Right hindlimb (tissue), 1 donor: ENCODE results near the gene FAM120AOS.
A peak's percentile ranks its signal among the peaks of the same experiment; 100 is the strongest.
"Not testable (repeated sequence)": the region's sequence is repeated elsewhere in the genome, so short reads cannot be mapped to it uniquely, and the experiment has no call there.

Experiments used
- DNase-seq: peaks from one replicate; pipeline ENCODE4 v3.0.0-alpha.2; 2018

The FAM120AOS gene

GRCh38 chr9:93466416-93467061 lies 13.2 kb upstream of the FAM120AOS start:
- no peak for DNase-seq

- no peak for DNase-seq
Observed at GRCh38 chr9:93465855-93466254, 12.5 kb upstream of the FAM120AOS start.

- no peak for DNase-seq
Observed at GRCh38 chr9:93464876-93465275, 11.5 kb upstream of the FAM120AOS start.

- DNase-seq = no peak
Observed at GRCh38 chr9:93464395-93464794, 11.0 kb upstream of the FAM120AOS start.

- DNase-seq = no peak
Observed at GRCh38 chr9:93463638-93464248, 10.4 kb upstream of the FAM120AOS start.

GRCh38 chr9:93461821-93462220 lies 8.4 kb upstream of the FAM120AOS start:
- DNase-seq = no peak

GRCh38 chr9:93461414-93461743 lies 8.0 kb upstream of the FAM120AOS start:
- DNase-seq = no peak

- no peak for DNase-seq
Observed at GRCh38 chr9:93460689-93461413, 7.5 kb upstream of the FAM120AOS start.

- DNase-seq = no peak
Observed at GRCh38 chr9:93459432-93459847, 6.1 kb upstream of the FAM120AOS start.

GRCh38 chr9:93458712-93459111 lies 5.3 kb upstream of the FAM120AOS start:
- DNase-seq = no peak

- no peak for DNase-seq
Observed at GRCh38 chr9:93457006-93457405, 3.6 kb upstream of the FAM120AOS start.

GRCh38 chr9:93456504-93456903 lies 3.1 kb upstream of the FAM120AOS start:
- DNase-seq = no peak

GRCh38 chr9:93456022-93456421 lies 2.6 kb upstream of the FAM120AOS start:
- no peak for DNase-seq

GRCh38 chr9:93452710-93453046 lies 703 bp downstream of the FAM120AOS start:
- DNase-seq = no peak

- peak; percentile 57 for DNase-seq
Observed at GRCh38 chr9:93451849-93452709, 1.3 kb downstream of the FAM120AOS start.

GRCh38 chr9:93450945-93451815 lies 2.2 kb downstream of the FAM120AOS start, which contains the start of gene FAM120A:
TSS of gene FAM120A (plus strand) at chr9:93451685. CDS start at chr9:93451916, 231 bp downstream.
- peak; percentile 86 for DNase-seq

GRCh38 chr9:93447655-93448054 lies 5.7 kb downstream of the FAM120AOS start:
- DNase-seq = no peak

GRCh38 chr9:93446073-93446472 lies 7.3 kb downstream of the FAM120AOS start:
- no peak for DNase-seq

GRCh38 chr9:93440896-93441580 lies 12.3 kb downstream of the FAM120AOS start:
- no peak for DNase-seq

- DNase-seq = not testable (repeated sequence)
Observed at GRCh38 chr9:93439301-93439700, 14.1 kb downstream of the FAM120AOS start.

GRCh38 chr9:93437996-93438395 lies 15.4 kb downstream of the FAM120AOS start:
- DNase-seq = no peak
